Measurements from ENCODE around the gene KRTAP5-5.

KRTAP5-5 gene

GRCh38 chr11:1636291-1636950, 6.8 kb downstream of the KRTAP5-5 start:
- Histone ChIP-seq H3K4me1 (ENCODE audit: low read depth, poor library complexity, severe bottlenecking) (peaks cover 4% of the 10 kb centered on the region), H3K27me3 (ENCODE audit: insufficient read depth, low read depth) (peaks cover 91% of the 10 kb centered on the region), H4K20me1 (ENCODE audit: insufficient read depth) (no peaks in the 10 kb centered on the region), H3K36me3 (ENCODE audit: insufficient read depth) (no peaks in the 10 kb centered on the region), H3K27ac (no peak overlapping the region), H3K9ac (no peak overlapping the region), H3K4me3 (IDR thresholded peaks at IDR 0.05; ENCODE audit: insufficient read depth, low read depth, low read length) (no peak overlapping the region), H3K79me2 (ENCODE audit: insufficient read depth, low read depth) (no peaks in the 10 kb centered on the region), H3K4me2 (no peak overlapping the region), H2AFZ (ENCODE audit: low read depth) (no peak overlapping the region)
- TF ChIP-seq, protein P1, sequence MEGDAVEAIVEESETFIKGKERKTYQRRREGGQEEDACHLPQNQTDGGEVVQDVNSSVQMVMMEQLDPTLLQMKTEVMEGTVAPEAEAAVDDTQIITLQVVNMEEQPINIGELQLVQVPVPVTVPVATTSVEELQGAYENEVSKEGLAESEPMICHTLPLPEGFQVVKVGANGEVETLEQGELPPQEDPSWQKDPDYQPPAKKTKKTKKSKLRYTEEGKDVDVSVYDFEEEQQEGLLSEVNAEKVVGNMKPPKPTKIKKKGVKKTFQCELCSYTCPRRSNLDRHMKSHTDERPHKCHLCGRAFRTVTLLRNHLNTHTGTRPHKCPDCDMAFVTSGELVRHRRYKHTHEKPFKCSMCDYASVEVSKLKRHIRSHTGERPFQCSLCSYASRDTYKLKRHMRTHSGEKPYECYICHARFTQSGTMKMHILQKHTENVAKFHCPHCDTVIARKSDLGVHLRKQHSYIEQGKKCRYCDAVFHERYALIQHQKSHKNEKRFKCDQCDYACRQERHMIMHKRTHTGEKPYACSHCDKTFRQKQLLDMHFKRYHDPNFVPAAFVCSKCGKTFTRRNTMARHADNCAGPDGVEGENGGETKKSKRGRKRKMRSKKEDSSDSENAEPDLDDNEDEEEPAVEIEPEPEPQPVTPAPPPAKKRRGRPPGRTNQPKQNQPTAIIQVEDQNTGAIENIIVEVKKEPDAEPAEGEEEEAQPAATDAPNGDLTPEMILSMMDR (conservative IDR thresholded peaks at IDR 0.05; ENCODE audit: low read depth, low read length) = no peak

- H3K27me3 ChIP-seq (ENCODE audit: insufficient read depth, low read depth) = peaks cover 85% of the 10 kb centered on the region
Observed at GRCh38 chr11:1637628-1638027, 8.1 kb downstream of the KRTAP5-5 start.

GRCh38 chr11:1638344-1638743, 8.8 kb downstream of the KRTAP5-5 start:
- Histone ChIP-seq H3K27me3 (ENCODE audit: insufficient read depth, low read depth) (peaks cover 88% of the 10 kb centered on the region), H3K36me3 (ENCODE audit: insufficient read depth) (no peaks in the 10 kb centered on the region), H4K20me1 (ENCODE audit: insufficient read depth) (no peaks in the 10 kb centered on the region), H3K27ac (no peak overlapping the region), H3K9ac (no peak overlapping the region), H3K4me3 (IDR thresholded peaks at IDR 0.05; ENCODE audit: insufficient read depth, low read depth, low read length) (no peak overlapping the region), H3K79me2 (ENCODE audit: insufficient read depth, low read depth) (no peaks in the 10 kb centered on the region), H3K4me2 (no peak overlapping the region), H2AFZ (ENCODE audit: low read depth) (no peak overlapping the region), H3K4me1 (ENCODE audit: low read depth, poor library complexity, severe bottlenecking) (peaks cover 4% of the 10 kb centered on the region)
- TF ChIP-seq, protein P1 (conservative IDR thresholded peaks at IDR 0.05; ENCODE audit: low read depth, low read length) = no peak

More at GRCh38 chr11:1637628-1638027, 8.1 kb downstream of the KRTAP5-5 start:
- no peak overlapping the region for H3K27ac ChIP-seq
- TF ChIP-seq, protein P1 (conservative IDR thresholded peaks at IDR 0.05; ENCODE audit: low read depth, low read length) = no peak
- H3K79me2 ChIP-seq (ENCODE audit: insufficient read depth, low read depth) = no peaks in the 10 kb centered on the region
- H3K9ac ChIP-seq = no peak overlapping the region
- H2AFZ ChIP-seq (ENCODE audit: low read depth) = no peak overlapping the region
- no peak overlapping the region for H3K4me3 ChIP-seq (IDR thresholded peaks at IDR 0.05; ENCODE audit: insufficient read depth, low read depth, low read length)
- H3K4me1 ChIP-seq (ENCODE audit: low read depth, poor library complexity, severe bottlenecking) = peaks cover 4% of the 10 kb centered on the region
- H3K4me2 ChIP-seq = no peak overlapping the region
- no peaks in the 10 kb centered on the region for H4K20me1 ChIP-seq (ENCODE audit: insufficient read depth)
- H3K36me3 ChIP-seq (ENCODE audit: insufficient read depth) = no peaks in the 10 kb centered on the region

DNA sequence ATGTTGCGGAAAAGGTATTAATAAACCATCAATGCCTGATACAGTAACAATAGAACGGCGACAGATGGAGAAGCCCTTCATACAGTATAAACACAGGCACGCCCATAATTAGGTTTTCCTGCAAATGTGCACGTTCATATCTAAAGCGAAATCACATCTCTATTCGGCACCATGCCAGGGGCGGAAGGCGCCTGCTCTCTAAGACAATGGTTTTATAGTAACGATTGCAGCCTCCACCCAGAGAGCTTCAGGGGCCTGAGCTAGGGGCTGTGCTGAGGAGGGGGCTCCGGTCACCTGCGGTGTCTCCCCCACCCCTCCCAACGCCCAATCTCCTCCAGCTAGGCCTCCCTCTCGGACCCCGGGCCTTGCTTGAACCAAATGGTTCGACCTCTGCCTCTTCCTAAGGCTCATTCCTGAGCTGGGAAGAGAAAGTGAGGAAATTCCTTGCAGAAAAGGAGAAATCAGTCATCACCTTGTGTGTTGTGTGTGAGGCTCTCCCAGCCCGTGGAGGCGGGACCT, 9.6 kb downstream of the KRTAP5-5 start:
- H3K9ac ChIP-seq = no peak overlapping the region
- no peak overlapping the region for H3K4me3 ChIP-seq (IDR thresholded peaks at IDR 0.05; ENCODE audit: insufficient read depth, low read depth, low read length)
- H3K79me2 ChIP-seq (ENCODE audit: insufficient read depth, low read depth) = no peaks in the 10 kb centered on the region
- H3K4me2 ChIP-seq = no peak overlapping the region
- no peaks in the 10 kb centered on the region for H4K20me1 ChIP-seq (ENCODE audit: insufficient read depth)
- H3K4me1 ChIP-seq (ENCODE audit: low read depth, poor library complexity, severe bottlenecking) = peaks cover 4% of the 10 kb centered on the region
- no peak overlapping the region for H2AFZ ChIP-seq (ENCODE audit: low read depth)
- peaks cover 84% of the 10 kb centered on the region for H3K27me3 ChIP-seq (ENCODE audit: insufficient read depth, low read depth)
- H3K27ac ChIP-seq = no peak overlapping the region
- no peaks in the 10 kb centered on the region for H3K36me3 ChIP-seq (ENCODE audit: insufficient read depth)
- TF ChIP-seq, protein P1 (conservative IDR thresholded peaks at IDR 0.05; ENCODE audit: low read depth, low read length) = no peak
